GM21526 (cell line): Measurements from ENCODE around the gene PRKCQ.

Experiments used
- ATAC-seq: cut with Tn5 transposase; IDR thresholded peaks from one replicate; pipeline ENCODE4 v1.9.1; 2021; ENCODE audit warnings: moderate library complexity; ENCODE audit not compliant: unreplicated experiment, low FRiP score

The PRKCQ gene

DNA sequence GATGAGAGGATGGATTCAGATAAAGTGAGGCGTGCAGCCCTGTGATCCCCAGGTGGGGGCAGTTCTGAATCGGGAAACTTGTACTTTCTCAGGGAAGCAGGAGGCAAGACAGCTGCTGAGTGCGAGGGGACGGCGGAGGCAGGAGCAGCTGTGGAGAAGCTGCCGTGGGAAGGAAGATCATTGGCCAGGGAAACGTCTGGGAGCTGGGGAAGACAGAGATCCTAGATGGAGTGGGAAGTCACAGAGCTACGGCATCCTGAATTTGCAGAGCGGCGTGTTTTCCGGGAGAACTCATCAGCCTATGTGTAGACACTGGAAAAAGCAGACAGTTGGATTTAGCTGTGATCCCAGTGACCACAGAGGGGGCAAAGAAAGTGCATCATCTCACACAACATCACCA, 9.2 kb downstream of the PRKCQ start:
- ATAC-seq = no peak

DNA sequence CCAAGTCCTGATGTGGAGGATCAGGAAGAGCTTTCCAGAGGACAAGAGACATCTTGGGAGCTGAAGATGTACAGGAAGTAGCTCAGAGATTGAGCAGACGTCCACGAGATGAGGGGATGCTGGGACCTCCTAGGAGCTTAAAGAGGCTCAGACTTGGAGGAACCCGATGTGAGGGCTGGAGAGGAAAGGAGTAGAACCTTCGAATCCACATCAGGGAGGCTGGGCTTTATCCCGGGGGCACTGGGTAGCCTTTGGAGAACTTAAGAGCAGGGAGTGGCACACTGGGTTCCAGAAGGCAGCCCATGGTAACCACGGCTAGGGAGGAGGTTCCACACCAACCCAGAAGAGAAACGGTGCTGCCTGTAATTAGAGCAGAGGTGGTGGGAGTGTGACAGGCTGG, 10.8 kb downstream of the PRKCQ start:
- ATAC-seq = no peak

DNA sequence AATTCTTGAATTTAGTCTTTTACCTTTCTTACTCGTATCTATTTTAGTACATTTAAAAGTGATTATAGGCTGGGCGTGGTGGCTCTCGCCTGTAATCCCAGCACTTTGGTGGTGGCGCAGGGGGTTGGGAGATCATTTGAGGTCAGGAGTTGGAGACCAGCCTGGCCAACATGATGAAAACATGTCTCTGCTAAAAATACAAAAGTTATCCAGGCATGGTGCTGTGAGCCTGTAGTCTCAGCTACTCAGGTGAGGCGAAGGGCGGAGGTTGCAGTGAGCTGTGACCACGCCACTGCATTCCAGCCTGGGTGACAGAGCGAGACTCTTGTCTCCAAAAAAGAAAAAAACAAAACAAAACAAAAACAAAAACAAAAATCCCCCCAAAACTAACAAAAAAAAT, 12.2 kb downstream of the PRKCQ start:
- ATAC-seq = no peak

DNA sequence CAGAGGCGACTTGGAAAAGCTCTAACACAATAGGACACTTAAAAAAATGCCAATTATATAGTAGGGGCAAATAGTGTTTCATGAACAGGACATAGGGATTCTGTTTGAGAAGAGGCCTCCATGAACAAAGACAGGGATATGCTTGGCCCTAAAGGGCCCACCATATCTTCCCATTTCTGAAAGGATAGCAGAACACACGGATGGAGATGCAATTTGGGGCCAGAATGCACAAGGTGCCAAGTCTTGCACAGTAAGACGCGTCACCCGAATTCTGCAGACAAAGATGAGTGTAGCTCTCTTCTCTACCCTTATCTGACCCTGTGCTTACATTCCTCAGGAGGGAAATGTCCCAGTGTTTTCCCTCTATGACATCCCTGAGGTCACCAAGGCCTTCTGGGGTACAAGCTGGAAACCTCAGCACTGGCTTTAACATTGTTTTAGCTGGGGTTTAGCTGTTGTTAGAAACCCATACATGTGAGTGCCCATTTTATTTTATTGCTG, 12.8 kb downstream of the PRKCQ start:
- no peak for ATAC-seq

DNA sequence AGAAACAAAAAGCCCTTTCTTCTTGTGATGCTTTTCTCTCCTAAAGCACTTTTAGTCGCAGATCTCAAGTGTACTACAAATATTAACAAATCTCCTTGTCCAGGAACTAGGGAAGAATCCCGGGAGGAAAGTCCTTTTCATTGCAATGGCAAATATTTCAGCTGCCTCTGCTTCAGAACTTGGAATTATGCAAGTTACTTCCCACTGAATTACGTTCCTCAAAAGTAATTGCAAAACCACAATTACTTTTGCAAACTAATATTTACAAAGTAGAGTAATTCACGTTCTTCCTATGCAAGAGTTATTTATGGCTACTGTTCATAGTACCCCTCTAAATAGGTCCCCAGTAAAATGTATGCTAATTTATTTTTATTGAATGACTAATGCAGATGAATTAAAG, 14.5 kb downstream of the PRKCQ start:
- no peak for ATAC-seq

DNA sequence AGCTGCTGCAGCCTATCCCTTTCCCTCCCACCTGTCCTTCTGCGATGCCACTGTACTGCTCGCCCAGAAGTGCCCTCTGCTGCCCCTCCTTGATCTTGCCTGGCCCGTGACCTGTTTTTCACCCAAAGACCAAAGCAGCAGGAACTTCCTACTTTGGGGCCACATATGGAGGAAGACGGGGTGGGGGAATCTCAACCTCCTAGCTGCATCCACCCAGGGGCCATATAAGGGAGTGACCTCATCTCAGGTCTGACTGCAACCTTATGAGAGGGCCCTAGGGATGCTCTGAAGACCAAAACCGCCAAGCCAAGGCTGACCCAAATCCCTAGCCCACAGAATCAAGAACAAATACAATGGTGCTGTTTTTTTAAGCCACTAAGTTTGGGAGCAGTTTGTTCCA, 15.7 kb downstream of the PRKCQ start:
- ATAC-seq = no peak

DNA sequence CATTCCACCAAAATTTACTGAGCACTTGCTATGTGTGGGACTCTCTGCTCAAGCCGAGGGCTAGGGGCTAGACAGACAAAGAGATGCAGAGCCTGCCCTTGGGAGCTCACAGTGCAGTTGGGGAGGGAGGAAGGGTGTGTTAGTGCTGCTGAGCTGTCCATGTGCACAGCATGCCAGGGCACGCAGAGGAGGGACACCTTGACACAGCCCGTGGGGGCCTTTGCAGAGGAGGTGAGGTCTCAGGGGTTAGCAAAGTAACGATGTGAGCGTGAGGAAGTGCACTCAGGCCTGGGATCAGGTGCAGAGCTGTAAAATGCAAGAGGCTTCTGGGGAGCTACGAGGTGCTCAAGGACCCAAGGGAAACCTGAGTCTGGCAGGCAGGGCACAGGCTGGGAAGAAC, 16.3 kb downstream of the PRKCQ start:
- ATAC-seq = no peak

DNA sequence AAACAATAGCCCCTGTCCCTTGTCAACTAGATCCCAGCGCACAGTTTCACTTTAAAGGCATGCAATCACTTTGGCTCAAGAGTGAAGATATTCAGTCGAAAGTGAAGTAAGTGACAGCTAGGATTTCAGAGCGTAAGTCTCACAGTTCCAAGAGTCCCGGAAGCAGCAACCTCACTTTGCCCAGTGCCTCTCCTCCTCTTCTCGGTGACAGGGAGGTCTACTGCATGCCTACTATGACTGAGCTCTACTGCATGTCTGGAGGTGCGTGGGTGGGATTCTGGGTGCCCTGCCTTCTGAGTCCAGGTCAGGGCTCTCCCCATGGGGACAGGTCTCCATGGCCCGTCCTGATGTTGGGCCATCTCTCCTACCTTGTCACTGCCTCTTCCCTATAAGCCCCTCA, 17.0 kb downstream of the PRKCQ start:
- ATAC-seq = no peak

DNA sequence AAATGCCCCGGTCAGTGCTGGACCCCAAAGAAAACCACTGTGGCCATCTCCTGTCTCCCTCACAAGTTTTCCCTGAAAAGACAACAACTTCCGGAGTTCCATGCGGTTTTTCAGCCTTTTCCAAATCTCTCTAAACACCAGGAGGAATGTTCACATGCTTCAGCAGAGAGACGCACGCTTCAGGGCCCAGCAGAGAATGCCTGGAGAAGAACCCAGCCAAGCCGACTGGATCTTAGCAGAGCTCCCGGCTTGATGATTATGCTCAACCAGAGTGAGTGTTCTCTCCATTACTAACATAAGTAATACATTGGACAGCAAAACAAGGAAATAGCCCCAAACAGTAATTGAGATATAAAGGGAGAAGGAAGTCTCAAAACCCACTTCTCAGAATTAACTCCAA, 17.9 kb downstream of the PRKCQ start:
- no peak for ATAC-seq

DNA sequence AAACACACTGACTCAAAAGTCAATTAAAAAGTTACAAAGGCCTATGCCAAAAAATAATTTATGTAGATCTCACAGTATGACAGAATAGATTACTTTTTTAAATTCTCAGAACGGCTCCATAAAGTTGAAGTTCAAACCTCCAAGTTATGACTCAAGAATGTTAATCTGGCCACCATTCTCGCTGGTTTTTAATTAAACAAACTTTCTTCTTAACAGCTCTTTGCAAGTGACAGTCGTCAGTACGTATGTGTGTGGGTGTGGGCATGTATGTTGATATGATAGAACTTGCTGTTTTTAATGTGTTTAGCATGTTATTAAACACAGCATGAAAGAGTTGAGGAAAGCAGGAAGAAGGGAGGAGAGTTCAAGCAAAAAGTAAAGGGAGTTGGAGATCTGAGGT, 18.5 kb downstream of the PRKCQ start:
- no peak for ATAC-seq

DNA sequence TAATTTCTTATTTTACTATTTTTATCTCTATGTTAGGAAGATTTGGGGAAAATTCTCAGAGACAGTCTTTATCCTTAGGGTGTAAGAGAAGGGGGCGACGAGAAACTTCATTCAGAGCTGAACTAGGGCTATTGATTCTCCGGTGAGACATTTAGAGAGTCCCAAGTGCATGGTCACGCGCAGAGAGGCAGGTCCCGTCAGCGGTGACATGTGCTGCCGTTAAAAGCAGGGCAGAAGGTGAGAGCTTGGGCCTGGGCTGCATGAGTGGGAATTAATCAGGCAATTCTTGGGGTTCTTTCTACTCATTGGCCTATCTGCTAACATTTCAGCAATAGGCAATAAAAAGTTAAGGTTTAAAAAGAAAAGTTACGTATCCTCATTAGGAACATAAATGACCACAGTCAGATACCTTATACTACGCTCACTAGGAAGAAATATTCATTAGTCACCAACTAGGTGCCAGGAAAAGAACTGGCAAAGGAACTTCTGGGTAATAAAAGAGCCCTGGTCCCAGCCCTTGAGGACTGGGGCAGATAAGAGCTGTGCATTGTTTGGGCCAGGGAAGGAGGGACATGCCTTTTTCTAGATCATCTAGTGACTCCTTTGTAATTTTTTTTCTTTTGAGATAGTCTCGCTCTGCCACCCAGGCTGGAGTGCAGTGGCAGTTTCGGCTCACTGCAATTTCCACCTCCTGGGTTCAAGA, 21.2 kb downstream of the PRKCQ start:
- ATAC-seq = no peak

DNA sequence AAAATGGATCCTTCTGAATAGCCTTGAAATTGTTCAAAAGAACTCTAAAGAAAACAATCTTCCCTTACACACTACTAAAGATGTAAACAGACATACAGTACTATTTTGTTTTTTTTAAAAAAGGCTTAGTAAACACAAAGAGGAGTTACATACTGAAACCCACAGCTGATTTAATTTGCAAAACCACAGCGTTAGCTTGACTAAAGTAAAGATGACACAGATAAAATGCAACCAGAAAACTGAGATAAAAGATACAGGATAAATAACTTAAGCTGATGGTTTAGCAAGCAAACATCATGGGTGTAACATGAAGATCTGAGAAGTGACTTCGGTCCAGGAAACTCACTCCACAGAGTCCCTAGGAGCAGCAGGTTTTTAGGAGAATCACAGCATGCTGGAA, 21.8 kb downstream of the PRKCQ start:
- no peak for ATAC-seq

DNA sequence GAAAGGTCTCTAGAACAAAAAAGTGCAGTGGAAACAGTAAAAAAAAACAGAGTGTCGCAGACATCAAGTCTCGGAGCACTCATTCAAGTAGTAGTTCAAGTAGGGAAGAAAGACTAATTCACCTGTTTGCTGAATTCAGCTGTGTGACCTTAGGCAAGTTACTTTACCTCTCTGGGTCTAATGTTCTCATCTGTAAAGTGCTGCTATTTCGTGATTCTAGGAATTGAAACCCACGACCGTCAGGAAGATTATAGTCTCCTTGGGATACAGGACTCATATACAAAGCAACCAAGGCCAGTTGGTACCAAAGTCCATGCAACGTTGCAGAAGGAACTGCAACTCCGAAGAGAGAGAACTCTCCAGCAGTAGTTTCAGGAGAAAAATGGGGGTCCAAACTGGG, 26.1 kb downstream of the PRKCQ start:
- no peak for ATAC-seq

DNA sequence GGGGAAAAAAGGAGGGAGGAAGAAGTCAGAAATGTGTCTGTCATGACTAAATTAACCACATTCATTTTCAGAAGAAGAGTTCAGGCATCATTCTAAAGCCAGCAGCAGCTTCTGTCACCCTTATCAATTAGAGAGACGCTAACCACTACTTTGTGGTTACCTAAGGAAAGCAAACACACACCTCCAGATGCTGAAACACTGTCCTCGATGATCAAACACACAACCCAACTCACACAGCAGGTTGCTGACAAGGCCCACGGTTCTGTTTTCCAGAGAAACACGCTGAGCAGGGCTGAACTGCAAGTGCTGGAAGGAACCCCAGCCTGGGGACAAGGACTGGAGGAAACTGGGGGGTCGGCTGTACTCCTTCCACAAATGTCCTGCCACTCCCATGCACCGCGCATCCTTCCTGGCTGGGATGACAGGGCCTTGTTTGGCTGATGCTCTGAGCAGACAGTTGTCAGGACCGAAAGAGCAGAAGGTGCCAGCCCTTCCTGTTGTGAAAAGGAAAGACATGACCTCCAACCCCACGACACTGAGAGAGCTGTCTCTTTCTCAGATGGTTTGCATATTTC, 36.6 kb downstream of the PRKCQ start:
- ATAC-seq = no peak

DNA sequence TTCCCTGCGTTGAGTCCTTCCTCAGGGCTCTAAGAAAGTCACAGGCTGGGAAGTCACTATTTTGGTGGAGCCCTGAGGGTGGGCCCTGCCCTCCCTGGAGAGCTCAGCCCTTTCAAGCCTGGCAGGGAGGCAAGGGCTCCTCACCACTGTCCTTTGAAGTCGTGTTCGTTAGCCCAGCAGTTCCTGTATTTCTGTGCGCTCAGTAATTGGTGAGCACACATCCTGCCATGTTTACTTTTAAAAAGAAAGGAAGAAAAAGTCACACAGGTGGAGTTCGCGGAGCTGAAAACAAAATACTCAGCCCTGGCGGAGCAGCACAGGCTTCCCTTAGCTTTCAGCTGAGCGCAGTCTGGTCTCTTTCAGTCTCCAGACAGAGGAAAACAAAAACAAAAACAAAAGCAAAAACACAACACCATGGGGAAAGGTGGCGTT, 37.1 kb downstream of the PRKCQ start:
- no peak for ATAC-seq

DNA sequence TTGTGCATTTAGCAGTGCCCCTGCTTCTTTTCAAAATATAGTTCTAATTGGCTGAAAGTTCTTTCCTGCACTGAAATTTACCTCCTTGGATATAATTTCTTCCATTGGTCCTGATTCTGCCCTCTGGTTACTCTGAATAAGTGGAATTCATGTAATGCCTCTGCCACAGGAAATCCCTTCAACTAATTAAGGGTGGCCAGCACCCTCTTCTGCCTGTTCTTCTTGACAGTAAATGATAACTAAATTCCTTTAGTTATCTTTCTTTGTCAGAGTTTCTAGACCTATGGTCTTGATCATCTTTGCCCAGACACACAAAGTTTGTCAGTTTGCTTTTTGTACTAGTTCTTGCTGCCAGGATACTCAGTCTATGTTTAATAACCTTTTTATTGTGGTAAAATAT, 40.2 kb downstream of the PRKCQ start:
- no peak for ATAC-seq

DNA sequence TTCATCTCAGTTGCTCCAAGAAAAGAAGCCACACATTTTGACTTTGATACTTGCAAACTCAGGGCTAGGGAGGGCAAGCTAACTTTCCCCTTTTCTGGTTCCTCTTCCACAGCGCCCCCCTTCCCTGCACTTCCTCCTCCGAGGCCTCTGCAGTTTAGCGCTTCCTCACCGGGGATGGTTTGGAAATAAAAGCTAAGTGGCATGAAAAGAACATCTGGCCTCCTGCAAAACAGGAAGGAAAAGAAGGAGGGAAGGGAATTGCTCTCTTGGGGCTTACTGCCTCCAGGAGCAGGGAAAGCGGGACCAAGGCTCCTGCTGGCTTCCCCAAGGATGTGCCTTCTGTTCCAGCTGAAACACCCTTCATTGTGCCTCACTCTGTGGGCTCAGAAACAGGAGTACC, 42.3 kb downstream of the PRKCQ start:
- ATAC-seq = no peak

DNA sequence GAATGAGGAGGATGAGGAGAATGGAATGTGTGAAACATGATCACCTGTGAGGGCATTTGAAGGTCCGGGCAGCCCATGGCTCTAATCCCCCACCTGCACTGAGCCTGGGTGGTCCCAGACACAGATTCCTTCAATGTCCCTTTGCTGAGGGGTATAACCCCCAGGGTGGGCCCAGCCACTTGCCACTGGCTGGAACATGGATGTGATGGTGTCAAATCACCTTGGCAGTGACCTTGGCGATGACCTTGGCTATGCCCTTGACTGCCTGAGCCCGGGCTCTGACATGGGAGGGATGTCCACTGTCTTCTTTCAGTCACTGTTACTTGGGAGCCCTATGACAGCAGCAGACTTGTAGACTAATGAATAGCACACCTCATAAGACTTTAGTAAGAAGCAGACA, 44.0 kb downstream of the PRKCQ start:
- ATAC-seq = no peak

DNA sequence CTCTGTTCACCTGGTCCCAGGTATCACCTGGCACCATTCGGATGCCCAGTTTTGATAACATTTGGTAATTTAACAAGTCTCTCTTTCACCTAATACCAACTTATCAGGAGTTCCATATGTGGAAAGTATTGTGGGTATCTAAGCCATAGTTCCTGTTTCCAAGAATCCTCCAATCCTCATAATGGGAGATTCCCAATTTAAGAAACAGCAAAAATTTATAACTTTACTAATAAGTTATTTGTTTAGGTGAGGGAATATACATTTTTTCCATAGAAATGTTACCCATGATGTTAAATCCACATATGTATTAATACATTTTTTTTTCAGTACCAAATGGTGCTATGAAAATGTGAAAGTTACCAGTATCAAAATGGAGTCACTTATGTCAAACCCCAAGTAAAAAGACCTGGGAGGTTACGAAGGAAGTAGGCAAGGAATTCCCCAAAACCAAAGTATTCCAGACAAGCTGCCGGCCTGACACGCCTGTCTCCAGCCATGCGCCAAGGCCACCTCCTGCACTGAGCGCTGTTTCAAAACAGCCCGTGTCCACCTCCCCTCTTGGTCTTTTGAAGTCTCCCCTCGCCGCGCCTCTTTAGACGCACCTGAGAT, 44.8 kb downstream of the PRKCQ start:
- no peak for ATAC-seq

DNA sequence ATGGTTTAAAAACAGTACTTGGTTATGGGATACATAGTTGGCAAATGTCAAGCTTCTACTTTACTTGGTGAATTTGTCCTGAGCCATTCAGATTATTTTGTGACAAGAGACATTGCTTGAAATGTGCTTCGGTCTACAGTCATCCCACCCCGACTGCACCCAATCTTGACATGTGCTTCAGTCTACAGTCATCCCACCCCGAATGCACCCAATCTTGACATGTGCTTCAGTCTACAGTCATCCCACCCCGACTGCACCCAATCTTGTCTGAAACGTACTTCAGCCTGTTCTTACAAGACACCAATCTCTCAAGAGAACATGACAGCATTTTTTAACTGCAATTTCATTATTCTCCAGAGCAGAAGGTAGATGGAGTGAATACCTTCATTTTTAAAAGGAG, 47.8 kb downstream of the PRKCQ start:
- ATAC-seq = no peak

DNA sequence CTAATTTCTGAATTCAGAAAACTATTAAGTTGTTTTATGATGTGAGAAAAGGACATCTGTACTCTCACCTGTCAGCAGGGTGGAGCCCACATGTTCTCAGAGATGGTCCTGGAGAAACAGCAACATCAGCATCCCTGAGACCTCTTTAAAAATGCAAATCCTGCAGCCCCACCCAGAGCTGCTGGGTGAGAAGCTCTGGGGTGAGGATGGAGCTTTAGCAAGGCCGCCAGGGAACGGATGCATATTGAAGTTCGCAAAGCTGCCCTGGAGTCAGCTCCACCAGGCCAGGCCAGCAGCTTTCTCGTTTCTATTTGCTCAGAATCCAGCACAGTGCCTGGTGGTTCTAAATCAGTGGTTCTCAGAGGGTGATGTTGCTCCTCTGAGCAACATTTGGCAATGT, 49.1 kb downstream of the PRKCQ start:
- ATAC-seq = no peak

DNA sequence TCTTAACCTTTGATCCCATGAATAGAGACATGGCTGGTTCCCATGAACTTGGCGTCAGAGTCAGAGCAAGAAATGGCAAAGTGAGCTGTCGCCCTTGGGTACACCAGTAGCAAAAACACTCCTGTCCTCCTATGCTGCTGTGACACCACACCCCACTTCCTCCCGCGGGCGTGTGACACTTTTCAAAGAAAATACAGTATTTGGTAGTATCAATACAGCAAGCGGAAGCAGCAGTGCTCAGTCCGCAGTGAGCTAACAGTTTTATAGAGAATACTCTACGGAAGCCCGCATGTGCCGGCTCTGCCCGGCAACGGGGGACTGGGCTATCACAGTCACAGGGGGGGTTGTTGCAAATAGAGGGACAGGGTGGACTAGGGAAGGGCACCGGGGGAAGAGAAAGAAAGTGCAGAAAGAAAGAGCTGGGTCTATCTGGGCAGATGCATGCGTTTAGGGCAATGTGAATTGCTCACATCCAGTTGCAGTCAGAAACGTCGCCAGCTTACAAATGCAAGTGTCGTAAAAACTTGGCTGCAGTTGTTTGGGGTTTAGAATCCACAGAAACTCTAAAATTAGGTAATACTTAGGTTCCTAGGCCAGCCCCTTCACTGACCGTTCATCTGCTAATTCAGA, 49.8 kb downstream of the PRKCQ start:
- no peak for ATAC-seq
